ENCODE measurements around the gene PCDHGB4. TPM values are rescaled to one million over a fixed set of nuclear protein-coding genes. Genes with fewer than 3 reads are reported as not detected.
A peak's percentile ranks its signal among the peaks of the same experiment; 100 is the strongest.
"Not testable (repeated sequence)": the region's sequence is repeated elsewhere in the genome, so short reads cannot be mapped to it uniquely, and the experiment has no call there.

Gene PCDHGB4
- polyA plus RNA-seq, 2 of the 4 experiments (the other 2 are of a cell fraction), result 0.90 to 1.5 TPM

- no peaks in the 10 kb centered on the region for H3K4me1 ChIP-seq
- H3K9me3 ChIP-seq, result peaks cover 68% of the 10 kb centered on the region
- no peak for TF ChIP-seq POLR2A (IDR thresholded peaks at IDR 0.05; ENCODE audit: low read length)
- TF ChIP-seq HEYL (CRISPR knock-in tag; IDR thresholded peaks at IDR 0.05), result no peak
- TF ChIP-seq, protein P1, sequence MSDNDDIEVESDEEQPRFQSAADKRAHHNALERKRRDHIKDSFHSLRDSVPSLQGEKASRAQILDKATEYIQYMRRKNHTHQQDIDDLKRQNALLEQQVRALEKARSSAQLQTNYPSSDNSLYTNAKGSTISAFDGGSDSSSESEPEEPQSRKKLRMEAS (IDR thresholded peaks at IDR 0.05), result peak; percentile 31; the same call in 1 of the 2 replicates
- TF ChIP-seq, protein P2, sequence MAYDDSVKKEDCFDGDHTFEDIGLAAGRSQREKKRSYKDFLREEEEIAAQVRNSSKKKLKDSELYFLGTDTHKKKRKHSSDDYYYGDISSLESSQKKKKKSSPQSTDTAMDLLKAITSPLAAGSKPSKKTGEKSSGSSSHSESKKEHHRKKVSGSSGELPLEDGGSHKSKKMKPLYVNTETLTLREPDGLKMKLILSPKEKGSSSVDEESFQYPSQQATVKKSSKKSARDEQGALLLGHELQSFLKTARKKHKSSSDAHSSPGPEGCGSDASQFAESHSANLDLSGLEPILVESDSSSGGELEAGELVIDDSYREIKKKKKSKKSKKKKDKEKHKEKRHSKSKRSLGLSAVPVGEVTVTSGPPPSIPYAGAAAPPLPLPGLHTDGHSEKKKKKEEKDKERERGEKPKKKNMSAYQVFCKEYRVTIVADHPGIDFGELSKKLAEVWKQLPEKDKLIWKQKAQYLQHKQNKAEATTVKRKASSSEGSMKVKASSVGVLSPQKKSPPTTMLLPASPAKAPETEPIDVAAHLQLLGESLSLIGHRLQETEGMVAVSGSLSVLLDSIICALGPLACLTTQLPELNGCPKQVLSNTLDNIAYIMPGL (CRISPR knock-in tag; IDR thresholded peaks at IDR 0.05; ENCODE audit: borderline replicate concordance), result no peak
- peak in 1 of 2 experiments; percentile 22; a peak in 1 of 5 replicates for TF ChIP-seq RAD21 (conservative IDR thresholded peaks at IDR 0.05 in 1 of 2, IDR thresholded peaks at IDR 0.05 in 1 of 2)
- H3K4me3 ChIP-seq, result no peak within 1 kb of the TSS
- H3K4me2 ChIP-seq, result no peak within 1 kb of the TSS
- 81% methylated on average over 34 of the region's 38 CpGs for WGBS (ENCODE audit: missing lambda C conversion rate)
- no peak for ATAC-seq
- H3K27ac ChIP-seq, result no peak within 1 kb of the TSS
- CTCF ChIA-PET, result interaction anchor here (0.9 to 2.1 kb wide), 6 partner anchors 22 to 193 kb away, joined by 3 to 5 read pairs (median 4); partner anchors contain the start of genes PCDHB11, PCDHGB1 and PCDHGB3
- FAIRE-seq, result no peak
- POLR2A ChIA-PET, result no interaction called here
- peak in 1 of 2 experiments; percentile 27 for DNase-seq (ENCODE audit: low read depth in 1 of 2, low spot score in 1 of 2)
Observed at GRCh38 chr5:141392429-141393198, 5.1 kb downstream of the PCDHGB4 start, which contains the start of gene PCDHGA8. TSS of gene PCDHGA8 (plus strand) at chr5:141392633. CDS start at chr5:141392814, 181 bp downstream.

- 72% methylated on average over 20 of the region's 21 CpGs for WGBS (ENCODE audit: missing lambda C conversion rate)
- FAIRE-seq (no peak), ATAC-seq (no peak), DNase-seq (ENCODE audit: low read depth in 1 of 2, low spot score in 1 of 2) (no peak)
- Histone ChIP-seq H3K4me3 (no peak overlapping the region), H3K27ac (no peak overlapping the region), H3K4me2 (no peak overlapping the region), H3K9me3 (peaks cover 67% of the 10 kb centered on the region), H3K4me1 (no peaks in the 10 kb centered on the region)
- TF ChIP-seq RARB (CRISPR knock-in tag; IDR thresholded peaks at IDR 0.05) (no peak), HEYL (CRISPR knock-in tag; IDR thresholded peaks at IDR 0.05) (no peak), RFX5 (IDR thresholded peaks at IDR 0.05) (no peak), TFCP2L1 (CRISPR knock-in tag; IDR thresholded peaks at IDR 0.05) (no peak), POLR2A (IDR thresholded peaks at IDR 0.05; ENCODE audit: low read length) (no peak), EHMT2 (IDR thresholded peaks at IDR 0.05; ENCODE audit: low read depth) (no peak), CHD2 (IDR thresholded peaks at IDR 0.05; ENCODE audit: low read length, partially characterized antibody) (no peak), BHLHE40 (IDR thresholded peaks at IDR 0.05; ENCODE audit: low read depth, low read length) (no peak), SMC3 (IDR thresholded peaks at IDR 0.05) (no peak), HOXB13 (CRISPR knock-in tag; IDR thresholded peaks at IDR 0.05; ENCODE audit: low read depth) (no peak), SREBF2 (IDR thresholded peaks at IDR 0.05) (no peak), CBX2 (IDR thresholded peaks at IDR 0.05; ENCODE audit: borderline replicate concordance, low read depth) (no peak), NFE2L2 (conservative IDR thresholded peaks at IDR 0.05; ENCODE audit: low read length) (no peak), EP300 (IDR thresholded peaks at IDR 0.05) (no peak), MYC (IDR thresholded peaks at IDR 0.05; ENCODE audit: borderline replicate concordance, low read length) (no peak), MAZ (IDR thresholded peaks at IDR 0.05; ENCODE audit: borderline replicate concordance, low read depth, low read length) (no peak), RCOR1 (IDR thresholded peaks at IDR 0.05; ENCODE audit: low read depth, low read length) (no peak), KDM5A (IDR thresholded peaks at IDR 0.05) (no peak)
- TF ChIP-seq, protein P3, sequence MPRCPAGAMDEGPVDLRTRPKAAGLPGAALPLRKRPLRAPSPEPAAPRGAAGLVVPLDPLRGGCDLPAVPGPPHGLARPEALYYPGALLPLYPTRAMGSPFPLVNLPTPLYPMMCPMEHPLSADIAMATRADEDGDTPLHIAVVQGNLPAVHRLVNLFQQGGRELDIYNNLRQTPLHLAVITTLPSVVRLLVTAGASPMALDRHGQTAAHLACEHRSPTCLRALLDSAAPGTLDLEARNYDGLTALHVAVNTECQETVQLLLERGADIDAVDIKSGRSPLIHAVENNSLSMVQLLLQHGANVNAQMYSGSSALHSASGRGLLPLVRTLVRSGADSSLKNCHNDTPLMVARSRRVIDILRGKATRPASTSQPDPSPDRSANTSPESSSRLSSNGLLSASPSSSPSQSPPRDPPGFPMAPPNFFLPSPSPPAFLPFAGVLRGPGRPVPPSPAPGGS (IDR thresholded peaks at IDR 0.05), result no peak
- TF ChIP-seq, protein P2 (CRISPR knock-in tag; IDR thresholded peaks at IDR 0.05; ENCODE audit: borderline replicate concordance), result no peak
- POLR2A ChIA-PET, result no interaction called here
- CTCF ChIA-PET, result interaction anchor here (0.9 to 1.5 kb wide), 5 partner anchors 10 to 165 kb away, joined by 3 to 5 read pairs (median 4); partner anchors contain the start of genes PCDHGA7, PCDHGB1 and PCDHGB3
Observed at GRCh38 chr5:141393267-141393666, 5.8 kb downstream of the PCDHGB4 start.

GRCh38 chr5:141394401-141395187 is 7.1 kb downstream of the PCDHGB4 start:
- FAIRE-seq; ATAC-seq; DNase-seq (ENCODE audit: low read depth in 1 of 2, low spot score in 1 of 2); H3K27ac ChIP-seq; POLR2A ChIA-PET; H3K4me3 ChIP-seq; H3K4me2 ChIP-seq; H3K4me1 ChIP-seq: not testable (repeated sequence)
- CTCF ChIA-PET, result interaction anchor here (1.1 to 1.9 kb wide), 3 partner anchors 12 to 310 kb away, joined by 3 to 4 read pairs (median 3); partner anchors contain the start of genes PCDHGA7 and PCDHGB7
- 82% methylated on average over 26 of the region's 53 CpGs for WGBS (ENCODE audit: missing lambda C conversion rate)
- peaks cover 70% of the 10 kb centered on the region for H3K9me3 ChIP-seq
